GM12891 (cell line): Measurements from ENCODE around the gene STK10.
"Not testable (repeated sequence)": the region's sequence is repeated elsewhere in the genome, so short reads cannot be mapped to it uniquely, and the experiment has no call there.

ENCODE experiments used
- DNase-seq: peaks from one replicate; pipeline ENCODE4 v3.0.0; 2011; ENCODE audit warnings: low spot score; ENCODE audit not compliant: insufficient read length
- FAIRE-seq: peaks from 2 replicates; lab custom pipeline; 2011; peaks lifted over from hg19 to GRCh38; lab: Jason Lieb, UNC
- PAX5 ChIP-seq: IDR thresholded peaks from 2 replicates; pipeline ENCODE4 v1.6.1; 2011; ENCODE audit warnings: low read length, moderate library complexity, mild to moderate bottlenecking; ENCODE audit not compliant: insufficient read depth, severe bottlenecking
- POLR2A ChIP-seq: IDR thresholded peaks from 2 replicates; pipeline ENCODE4 v1.6.1; 2011; ENCODE audit warnings: low read depth, low read length, control low read depth
- POLR2AphosphoS5 ChIP-seq: IDR thresholded peaks from 2 replicates; pipeline ENCODE4 v1.6.1; 2011; ENCODE audit warnings: low read depth, low read length, control low read depth
- POU2F2 ChIP-seq: IDR thresholded peaks from 2 replicates; pipeline ENCODE4 v1.6.1; 2011; ENCODE audit warnings: low read depth, mild to moderate bottlenecking, control low read depth, low read length, moderate library complexity
- SPI1 ChIP-seq: IDR thresholded peaks from 2 replicates; pipeline ENCODE4 v1.6.1; 2011; ENCODE audit warnings: low read depth, low read length, control low read depth
- TAF1 ChIP-seq: IDR thresholded peaks from 2 replicates; pipeline ENCODE4 v1.6.1; 2011; ENCODE audit warnings: low read depth, low read length, control low read depth

Gene STK10

DNA sequence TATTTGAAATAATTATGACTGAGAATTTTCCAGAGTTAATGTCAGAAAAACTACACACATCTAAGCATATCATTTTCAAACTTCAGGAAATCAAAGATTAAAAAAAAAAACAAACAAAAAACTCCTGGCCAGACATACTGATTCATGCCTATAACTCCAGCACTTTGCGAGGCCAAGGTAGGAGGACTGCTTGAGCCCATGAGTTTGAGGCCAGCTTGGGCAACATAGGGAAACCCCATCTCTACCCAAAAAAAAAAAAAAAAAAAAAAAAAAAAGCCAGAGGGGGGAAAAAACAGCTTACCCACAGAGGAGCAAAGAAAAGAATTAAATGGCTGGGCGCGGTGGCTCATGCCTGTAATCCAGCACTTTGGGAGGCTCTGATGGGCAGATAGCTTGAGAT lies 28.3 kb upstream of the STK10 start:
- DNase-seq (no peak), FAIRE-seq (no peak)

DNA sequence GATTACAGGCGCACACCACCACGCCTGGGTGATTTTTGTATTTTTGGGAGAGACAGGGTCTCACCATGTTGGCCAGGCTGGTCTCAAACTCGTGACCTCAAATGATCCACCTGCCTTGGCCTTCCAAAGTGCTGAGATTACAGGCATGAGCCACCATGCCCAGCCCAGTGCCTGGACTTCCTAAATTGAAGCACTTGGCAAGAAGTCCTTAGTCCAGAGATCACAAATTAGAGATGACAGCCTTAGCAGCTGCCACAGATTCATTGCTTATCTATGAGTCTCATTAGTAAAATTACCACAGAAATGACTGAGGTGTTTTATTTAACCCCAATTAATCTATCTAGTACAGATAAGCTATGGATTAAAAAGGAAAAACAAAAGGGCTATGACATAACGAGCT lies 25.1 kb upstream of the STK10 start:
- DNase-seq: no peak
- no peak for TF ChIP-seq POU2F2
- no peak for TF ChIP-seq PAX5
- TF ChIP-seq TAF1: no peak
- no peak for FAIRE-seq

More for the DNA sequence above, 28.3 kb upstream of the STK10 start:
- TF ChIP-seq POLR2A: no peak
- TF ChIP-seq TAF1: no peak
- no peak for TF ChIP-seq SPI1
- TF ChIP-seq PAX5: no peak
- no peak for TF ChIP-seq POLR2AphosphoS5
- no peak for TF ChIP-seq POU2F2

DNA sequence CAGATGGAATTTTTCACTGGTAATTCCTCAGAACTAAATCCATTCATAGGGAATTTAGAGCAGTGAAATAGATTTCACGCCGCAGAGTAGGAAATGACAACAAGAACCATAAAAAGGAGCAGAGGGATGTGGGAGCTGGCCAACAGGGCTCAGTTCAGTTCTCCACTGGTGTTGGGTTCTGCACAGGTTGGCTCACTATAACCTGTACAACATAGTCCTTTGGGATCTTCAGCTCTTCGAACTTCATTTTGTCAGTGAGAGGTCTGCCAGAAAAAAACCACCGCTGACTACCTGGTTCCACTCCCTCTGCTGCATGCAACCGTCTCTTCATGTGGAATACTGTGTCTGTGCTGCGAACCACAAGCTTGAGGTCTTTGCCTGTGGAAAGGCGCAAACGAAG lies 23.7 kb upstream of the STK10 start:
- no peak for DNase-seq
- TF ChIP-seq TAF1 (no peak), POLR2A (no peak), PAX5 (no peak), POU2F2 (no peak), SPI1 (no peak)
- no peak for FAIRE-seq

DNA sequence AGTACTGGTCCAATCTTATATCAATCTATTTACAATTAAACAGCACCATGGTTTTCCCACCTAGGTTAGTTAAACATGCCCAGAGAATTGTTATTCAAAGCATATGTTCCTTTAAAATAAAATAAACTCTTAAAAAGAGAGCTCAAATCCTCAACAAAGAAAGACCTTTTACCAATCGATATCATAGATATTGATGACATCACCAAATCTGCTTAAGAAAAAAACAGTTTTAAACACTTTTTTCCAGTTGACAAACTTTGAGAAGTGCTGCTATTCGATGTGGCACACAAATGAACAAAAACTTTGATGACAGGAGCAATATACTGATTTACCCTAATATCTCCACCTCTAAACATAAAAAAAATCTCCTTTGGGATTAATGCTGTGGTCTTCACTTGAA lies 21.7 kb upstream of the STK10 start:
- FAIRE-seq: no peak
- DNase-seq: no peak
- TF ChIP-seq TAF1 (no peak), POU2F2 (no peak), POLR2A (no peak), SPI1 (no peak), POLR2AphosphoS5 (no peak), PAX5 (no peak)

DNA sequence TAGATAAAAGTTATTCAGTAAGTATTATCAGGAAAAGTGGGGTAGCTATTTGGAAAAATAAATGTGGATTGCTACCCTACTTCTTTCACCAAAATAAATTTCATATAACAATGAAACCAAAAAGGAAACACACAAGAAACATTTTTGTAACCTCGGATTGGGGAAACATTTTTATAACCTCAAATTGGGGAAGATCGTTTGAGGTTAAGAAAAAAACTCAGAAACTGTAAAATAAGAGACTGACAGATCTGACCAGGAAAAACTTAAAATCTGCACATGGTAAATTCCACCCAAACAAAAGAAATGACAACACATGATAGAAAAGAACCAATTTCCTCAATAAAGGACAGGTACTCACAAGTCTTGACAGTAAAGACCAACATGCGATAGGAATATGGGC lies 19.5 kb upstream of the STK10 start:
- DNase-seq (no peak), FAIRE-seq (no peak)
- TF ChIP-seq PAX5 (no peak), POU2F2 (no peak), POLR2AphosphoS5 (no peak), TAF1 (no peak), SPI1 (no peak), POLR2A (no peak)

DNA sequence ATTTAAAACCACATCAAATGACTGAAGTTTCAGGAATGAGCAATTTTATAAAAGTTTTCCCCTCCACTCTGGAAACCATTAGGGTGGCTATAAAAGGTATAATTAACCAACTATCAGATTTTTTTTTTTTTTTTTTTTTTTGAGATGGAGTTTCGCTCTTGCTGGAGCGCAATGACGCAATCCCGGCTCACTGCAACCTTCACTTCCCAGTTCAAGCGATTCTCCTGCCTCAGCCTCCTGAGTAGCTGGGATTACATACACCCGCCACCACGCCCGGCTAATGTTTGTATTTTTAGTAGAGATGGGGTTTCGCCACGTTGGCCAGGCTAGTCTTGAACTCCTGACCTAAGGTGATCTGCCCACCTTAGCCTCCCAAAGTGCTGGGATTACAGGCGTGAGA lies 18.0 kb upstream of the STK10 start:
- DNase-seq, FAIRE-seq: not testable (repeated sequence)

DNA sequence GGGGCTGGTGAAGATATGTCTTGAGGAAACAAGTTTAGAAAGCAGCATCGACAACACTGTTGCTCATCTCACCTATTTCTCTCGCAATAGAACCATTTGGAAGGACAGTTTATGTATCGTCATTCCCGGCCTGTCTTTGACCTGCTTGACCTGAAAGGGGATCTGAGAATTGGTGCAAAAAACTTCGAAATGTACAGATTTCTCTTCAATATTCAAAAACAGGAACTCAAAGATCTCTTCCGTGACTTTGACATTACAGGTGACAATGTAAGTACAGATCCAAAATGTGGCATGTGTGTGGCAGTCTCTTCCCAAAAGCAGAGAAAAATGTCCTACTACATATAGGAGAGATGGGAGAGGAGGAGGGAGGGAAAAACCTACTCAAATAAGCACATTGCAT lies 12.5 kb upstream of the STK10 start:
- FAIRE-seq: no peak
- DNase-seq: no peak

DNA sequence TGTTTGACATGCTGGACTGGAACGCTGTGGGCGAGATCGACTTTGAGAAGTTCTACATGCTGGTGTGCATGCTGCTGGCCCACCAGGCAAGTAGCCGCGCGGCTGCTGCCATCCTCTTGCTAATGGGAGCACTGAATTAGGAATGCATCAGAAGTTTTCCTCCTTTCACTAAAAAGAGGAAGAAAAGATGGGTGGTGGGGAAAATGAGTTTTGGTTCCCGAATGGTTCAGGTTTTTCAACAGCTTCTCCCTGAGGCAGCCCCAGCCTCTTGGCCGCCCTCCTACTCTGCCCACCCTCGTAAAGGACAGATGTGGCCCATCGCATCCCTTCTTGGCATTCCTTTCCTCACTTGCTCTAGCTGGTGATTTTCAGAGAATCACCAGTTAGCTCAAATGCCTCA lies 11.4 kb upstream of the STK10 start:
- DNase-seq (no peak), FAIRE-seq (peak; percentile 78)
- TF ChIP-seq POU2F2 (no peak), POLR2AphosphoS5 (no peak), POLR2A (no peak), TAF1 (no peak), PAX5 (no peak), SPI1 (no peak)

More for the DNA sequence above, 12.5 kb upstream of the STK10 start:
- TF ChIP-seq PAX5 (no peak), SPI1 (peak; percentile 74)

DNA sequence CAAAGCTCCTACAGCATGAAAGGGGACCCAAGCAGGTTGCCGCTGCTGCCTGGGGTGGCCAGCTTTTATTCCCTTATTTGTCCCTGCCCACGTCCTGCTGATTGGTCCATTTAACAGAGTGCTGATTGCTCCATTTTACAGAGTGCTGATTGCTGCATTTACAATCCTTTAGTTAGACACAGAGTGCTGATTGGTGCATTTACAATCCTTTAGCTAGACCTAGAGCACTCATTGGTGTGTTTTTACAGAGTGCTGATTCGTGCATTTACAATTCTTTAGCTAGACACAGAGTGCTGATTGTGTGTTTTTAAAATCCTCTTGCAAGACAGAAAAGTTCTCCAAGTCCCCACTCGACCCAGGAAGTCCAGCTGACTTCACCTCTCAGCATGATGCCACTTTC lies 9.8 kb upstream of the STK10 start:
- DNase-seq, FAIRE-seq: not testable (repeated sequence)

DNA sequence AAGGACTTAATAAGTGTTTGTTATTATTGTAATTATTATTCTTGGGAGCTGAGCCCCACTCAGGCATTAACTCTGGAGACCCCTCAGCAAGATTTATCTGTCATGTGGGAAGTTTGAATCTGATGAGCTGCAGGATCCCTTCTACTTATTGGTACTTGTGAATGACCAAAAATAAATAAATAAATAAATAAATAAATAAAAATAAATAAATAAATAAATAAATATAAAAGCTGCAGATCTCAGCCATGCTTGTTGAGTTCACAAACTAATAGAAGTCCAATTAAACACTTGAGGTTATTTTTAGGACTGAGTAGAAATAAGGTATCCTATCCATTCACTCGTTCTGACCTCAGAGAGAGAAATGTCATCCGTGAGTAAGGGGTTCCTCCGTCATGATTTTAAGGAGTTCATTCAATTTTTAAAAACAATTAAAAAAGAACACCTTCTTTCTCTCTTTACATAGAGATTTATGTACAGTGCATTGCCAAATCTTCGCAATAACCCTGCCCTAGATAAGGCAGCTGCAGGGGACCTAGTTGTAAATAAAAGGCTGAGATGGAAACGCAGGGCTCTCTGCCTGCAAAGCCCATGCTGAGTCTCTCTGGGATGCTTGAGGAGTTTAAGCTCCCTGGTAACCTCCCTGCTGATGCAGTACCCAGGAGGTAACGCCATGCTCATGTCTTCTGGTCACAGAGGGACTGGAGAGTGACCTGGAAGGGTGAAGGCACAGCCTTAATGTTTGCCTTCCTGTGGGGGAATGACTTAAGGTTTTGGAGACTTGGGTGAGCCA lies 7.2 kb upstream of the STK10 start:
- FAIRE-seq: no peak
- TF ChIP-seq TAF1 (no peak), POLR2A (no peak), POU2F2 (no peak), PAX5 (no peak), POLR2AphosphoS5 (no peak), SPI1 (no peak)

DNA sequence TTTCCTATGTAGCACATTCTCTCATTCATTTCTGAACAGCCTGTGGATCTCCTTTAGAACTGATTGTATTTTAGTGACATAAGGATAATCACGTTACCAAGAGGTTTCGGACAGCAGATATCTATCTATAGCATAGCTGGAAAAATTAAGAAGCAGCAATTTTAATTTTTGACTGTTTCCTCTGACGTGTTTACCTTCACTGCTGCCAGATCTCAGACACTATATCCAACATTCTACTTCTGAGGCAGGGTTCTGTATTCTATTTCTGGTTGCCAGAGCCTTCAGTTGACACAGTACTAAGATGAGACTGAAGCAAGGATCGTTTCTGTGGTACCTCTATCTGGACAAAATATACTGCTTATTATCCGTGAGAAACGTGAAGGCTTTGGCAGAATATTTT lies 5.8 kb upstream of the STK10 start, which contains the start of gene EFCAB9:
Gene EFCAB9, plus strand, starts transcription at position 301 of the 400 bp plus-strand sequence. Its CDS starts 1 bp downstream, at position 302.
- TF ChIP-seq POU2F2 (no peak), POLR2A (no peak), SPI1 (no peak), PAX5 (no peak), TAF1 (no peak), POLR2AphosphoS5 (no peak)
- FAIRE-seq: no peak
- DNase-seq: no peak

More for the DNA sequence above, 7.2 kb upstream of the STK10 start:
- DNase-seq: no peak
